Non-pigmented ciliary epithelial cell (primary cell): ENCODE results near the gene KCNH1.

Experiments used
- DNase-seq: peaks from one replicate; pipeline ENCODE4 v3.0.0-alpha.2; 2010; ENCODE audit warnings: low read depth

The KCNH1 gene

DNA sequence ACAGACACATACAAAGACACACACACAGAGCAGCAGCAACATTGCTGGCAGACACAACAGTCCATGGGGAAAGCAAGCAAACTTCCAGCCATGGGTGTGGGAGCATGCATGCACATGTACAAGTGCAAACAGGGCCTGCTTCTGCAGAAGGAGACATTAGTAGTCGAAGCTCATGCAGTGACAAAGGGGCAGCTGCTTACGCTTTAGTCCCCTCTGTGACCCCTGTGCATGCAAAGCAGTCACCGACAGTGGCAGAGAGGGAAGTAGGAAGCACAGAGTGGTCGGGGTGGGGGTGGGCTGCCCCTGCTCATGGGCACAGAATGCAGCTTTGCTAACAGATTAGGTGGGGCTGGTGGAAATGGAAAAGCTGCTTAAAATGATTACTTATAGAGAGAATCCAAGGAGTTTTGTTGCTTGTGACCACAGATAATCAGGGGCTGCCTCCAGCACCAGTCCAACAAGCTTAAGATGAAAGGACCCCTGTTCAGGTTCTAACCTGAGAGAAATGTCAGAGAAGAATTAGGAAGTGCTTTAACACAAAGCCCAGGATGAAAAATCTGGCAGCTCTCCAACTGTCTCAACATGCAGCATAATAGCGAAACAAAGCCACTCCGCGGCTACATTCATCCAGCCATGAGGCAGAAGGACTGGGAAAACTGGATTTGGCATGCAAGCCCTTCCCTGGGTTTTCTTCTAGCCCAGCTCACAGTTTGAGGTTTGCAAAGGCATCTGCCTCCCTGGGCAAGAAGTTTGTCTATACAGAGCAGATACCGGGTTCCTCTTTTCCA is 378.9 kb downstream of the KCNH1 start:
- no peak for DNase-seq

DNA sequence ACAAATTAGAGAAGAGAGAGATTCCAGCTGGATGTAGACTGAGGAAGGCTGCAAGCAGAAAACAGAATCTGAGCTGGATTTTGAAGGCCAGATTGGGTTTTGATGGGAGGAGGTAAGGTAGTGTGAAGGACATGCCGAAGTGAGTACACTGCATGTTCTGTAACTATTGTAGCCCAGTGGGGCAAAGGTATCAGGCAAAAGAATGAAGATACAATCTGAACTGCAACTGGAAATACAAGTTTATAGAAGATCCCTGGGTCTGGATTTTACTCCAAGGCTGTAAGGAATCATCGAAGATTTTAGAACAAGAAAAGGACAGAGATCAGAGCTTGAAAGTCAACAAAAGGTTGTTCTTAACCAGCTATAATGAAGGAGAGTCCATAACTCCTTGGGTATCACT is 382.0 kb downstream of the KCNH1 start:
- no peak for DNase-seq

DNA sequence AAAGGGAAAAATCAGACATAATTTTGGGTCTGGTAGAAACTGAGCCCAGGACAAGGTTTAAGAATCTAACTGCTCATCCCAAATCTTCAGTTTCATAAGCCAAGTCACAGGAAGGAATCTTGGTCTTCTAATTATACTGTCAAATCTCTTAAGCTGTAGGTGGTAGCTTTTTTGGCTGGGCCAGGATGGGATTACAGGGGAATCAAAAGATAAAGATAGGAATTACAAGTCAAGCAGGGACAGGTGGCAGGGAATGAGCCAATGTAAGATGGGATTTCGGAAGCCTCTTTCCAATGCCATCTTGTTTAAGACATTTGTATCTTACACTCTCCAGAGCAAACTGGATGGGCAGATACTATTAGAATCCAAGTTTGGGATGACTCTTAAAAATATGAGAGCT is 383.5 kb downstream of the KCNH1 start:
- no peak for DNase-seq

DNA sequence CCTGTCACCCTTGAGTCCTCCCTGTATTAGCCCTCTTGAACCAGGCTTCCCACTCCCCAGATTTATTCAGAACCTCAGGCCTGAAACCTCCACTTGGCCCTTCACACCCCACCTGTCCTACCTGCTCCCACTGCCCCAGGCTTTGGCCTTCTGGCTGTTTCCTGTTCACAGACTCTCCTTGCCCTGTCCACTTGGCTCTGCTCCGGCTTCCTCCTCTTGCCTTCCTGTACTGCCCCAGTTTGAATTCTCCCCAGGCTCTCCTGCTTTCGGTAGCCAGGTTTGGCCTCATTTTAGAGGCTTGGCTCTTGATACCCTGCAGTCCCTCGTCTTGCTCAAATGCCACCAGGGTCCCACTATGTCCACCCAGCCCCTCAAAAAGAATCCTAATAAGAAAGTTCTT is 385.2 kb downstream of the KCNH1 start:
- no peak for DNase-seq

- no peak for DNase-seq
These were observed 386.1 kb downstream of the KCNH1 start for GRCh38 chr1:210747890-210748289.

DNA sequence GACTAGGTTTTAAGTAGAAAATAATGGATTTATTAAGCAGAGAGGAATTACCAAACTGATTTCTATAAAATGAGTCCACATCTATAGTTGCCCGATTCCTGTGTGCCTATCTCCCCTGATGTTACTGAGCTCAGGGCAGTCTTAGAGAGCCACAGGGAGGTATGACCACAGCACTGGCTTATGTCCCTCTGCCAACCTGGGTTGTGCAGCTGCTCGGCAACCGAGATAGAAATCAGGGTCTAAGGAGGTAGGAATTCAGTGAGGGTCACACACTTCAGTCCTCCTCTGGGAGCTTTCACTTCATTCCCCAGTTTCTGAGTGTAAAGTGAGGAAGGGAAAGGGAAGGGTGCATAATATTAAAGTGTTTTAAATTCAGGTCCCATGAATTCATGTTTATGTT is 386.8 kb downstream of the KCNH1 start:
- no peak for DNase-seq

GRCh38 chr1:210746024-210746731 is 387.8 kb downstream of the KCNH1 start:
- DNase-seq = no peak

GRCh38 chr1:210743038-210743437 is 390.9 kb downstream of the KCNH1 start:
- no peak for DNase-seq

GRCh38 chr1:210741564-210741963 is 392.4 kb downstream of the KCNH1 start:
- no peak for DNase-seq

GRCh38 chr1:210739627-210740026 is 394.3 kb downstream of the KCNH1 start:
- DNase-seq = no peak

GRCh38 chr1:210738256-210738655 is 395.7 kb downstream of the KCNH1 start:
- no peak for DNase-seq

- no peak for DNase-seq
These were observed 397.2 kb downstream of the KCNH1 start for GRCh38 chr1:210736713-210737112.

DNA sequence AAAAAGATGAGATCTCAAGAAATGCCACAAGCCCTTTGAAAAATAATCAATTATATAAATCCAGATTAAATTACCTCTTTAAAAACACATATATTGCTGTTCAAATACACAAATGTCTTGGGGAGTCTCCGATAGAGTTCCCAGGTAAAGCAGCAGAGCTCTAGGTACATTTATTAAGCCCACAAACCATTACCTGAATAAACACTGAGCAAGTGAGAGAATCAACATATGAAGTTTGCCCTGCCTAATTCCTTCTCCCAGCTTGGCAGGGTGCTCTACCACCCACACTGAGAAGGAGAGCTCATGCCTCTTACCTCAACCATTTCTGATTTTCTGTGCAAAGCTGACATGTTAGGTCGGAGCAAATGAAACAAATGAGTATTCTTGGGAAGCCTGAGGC is 402.4 kb downstream of the KCNH1 start:
- no peak for DNase-seq

DNA sequence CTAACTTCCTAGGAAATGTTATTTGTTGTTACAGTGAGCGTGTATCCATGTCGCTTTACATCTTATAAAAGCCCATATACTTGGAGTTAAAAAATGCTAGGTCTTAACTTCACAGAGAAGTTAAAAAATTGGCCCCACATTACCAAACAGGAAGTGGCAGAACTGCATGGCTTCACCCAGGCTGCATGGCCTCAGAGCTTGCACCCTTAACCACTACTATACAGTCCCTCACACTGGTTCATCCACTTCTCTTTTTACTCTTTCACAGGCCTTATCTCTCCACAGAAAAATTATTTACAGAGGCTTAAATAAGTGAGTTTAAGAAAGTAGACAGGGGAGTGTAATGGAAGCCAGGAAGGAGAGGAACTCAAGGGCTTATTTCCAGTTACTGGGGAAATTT is 402.8 kb downstream of the KCNH1 start:
- DNase-seq = no peak

DNA sequence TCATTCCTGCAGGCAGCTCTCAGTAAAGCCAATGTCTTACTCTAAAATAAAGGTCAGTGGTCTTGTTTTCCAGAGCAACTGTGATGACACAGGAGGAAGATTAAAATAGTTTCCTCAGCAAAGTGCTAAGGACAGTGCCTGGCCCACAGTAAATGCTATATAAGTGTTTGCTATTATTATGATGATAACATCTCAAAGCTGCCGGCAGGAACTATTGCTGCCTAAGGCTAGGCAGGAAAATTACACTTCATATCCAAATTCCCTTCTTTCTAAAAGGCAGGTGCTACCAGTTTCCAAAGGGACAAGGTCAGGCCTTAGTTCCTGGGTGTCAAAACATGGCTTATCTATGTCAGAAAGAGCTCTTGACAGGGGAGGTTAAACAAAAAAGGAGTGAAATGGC is 403.9 kb downstream of the KCNH1 start:
- no peak for DNase-seq

DNA sequence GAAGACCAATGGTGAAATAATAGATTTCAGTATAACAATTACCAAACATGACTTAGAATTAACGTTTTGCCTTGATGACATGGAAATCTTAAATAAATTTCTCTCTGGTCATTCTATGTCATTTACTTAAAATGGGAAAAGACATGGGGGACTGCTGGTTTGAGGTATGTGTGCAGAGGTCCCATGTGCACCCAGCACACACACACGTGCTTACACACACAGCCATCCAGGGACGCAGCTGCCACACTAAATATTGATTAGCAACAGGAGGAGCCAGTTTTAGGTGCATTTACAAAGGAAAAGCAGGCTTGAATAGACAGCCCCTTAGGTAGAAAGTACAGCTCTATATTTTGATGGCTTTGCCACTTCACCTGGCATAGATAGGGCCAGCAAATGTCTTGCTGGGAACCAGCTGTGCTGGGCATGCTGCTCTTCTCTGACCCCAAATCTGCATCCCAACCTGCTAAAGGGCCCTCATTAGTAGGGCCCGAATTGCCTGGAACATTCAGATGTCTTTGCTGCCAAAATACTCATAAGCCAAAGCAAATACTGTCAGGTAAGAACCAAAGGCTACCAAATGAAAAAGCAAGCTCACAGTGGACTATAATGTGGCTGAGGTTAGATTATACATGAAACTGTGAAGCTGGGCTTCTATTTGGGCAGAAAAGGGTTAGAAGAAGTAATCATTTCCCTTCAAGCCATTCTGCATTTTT is 405.4 kb downstream of the KCNH1 start:
- no peak for DNase-seq

GRCh38 chr1:210727709-210728108 is 406.2 kb downstream of the KCNH1 start:
- no peak for DNase-seq

DNA sequence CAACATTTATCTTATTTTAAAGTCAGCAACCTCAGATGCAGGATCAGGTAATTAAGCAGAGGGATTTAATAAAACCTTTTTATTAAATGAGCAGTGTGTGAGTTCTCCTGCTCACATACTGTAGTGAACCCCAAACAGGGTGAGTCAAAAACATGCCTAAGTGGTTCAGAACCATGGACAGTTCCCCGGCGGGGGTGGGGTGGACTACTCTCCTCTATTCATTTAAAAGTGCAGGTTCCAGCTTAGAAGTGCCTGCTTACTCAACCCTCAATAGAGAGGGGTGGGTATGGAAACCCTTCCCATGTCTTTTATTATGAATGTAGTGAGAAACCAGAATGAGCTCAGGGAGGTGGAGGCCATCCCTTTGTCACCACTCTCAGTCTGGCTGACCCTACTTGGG is 407.3 kb downstream of the KCNH1 start:
- no peak for DNase-seq

- no peak for DNase-seq
These were observed 409.2 kb downstream of the KCNH1 start for GRCh38 chr1:210724768-210725167.

GRCh38 chr1:210723646-210724045 is 410.3 kb downstream of the KCNH1 start:
- no peak for DNase-seq

GRCh38 chr1:210722410-210723081 is 411.4 kb downstream of the KCNH1 start:
- no peak for DNase-seq

DNA sequence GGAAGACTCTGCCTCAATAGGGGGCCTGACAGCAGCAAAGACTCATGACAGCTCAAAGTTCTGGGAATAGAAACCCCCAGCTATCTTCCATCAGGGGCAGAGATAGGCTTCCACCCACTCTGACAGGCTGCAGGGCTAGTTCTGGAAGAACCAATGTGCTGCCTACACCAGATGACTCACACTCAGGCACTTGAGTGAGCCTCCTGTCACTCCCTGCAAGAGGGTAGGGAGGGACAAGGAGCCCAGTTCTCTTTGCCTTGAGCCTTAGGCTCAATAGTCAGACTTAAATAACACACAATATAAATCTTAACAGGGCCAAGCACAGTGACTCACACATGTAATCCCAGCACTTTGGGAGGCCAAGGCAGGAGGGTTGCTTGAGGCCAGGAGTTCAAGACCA is 418.9 kb downstream of the KCNH1 start:
- no peak for DNase-seq
